GM18858 (cell line): Measurements from ENCODE around the gene QRFP.

Source experiments
- ATAC-seq: cut with Tn5 transposase; IDR thresholded peaks from one replicate; pipeline ENCODE4 v1.9.1; 2021; ENCODE audit not compliant: unreplicated experiment

The QRFP gene

DNA sequence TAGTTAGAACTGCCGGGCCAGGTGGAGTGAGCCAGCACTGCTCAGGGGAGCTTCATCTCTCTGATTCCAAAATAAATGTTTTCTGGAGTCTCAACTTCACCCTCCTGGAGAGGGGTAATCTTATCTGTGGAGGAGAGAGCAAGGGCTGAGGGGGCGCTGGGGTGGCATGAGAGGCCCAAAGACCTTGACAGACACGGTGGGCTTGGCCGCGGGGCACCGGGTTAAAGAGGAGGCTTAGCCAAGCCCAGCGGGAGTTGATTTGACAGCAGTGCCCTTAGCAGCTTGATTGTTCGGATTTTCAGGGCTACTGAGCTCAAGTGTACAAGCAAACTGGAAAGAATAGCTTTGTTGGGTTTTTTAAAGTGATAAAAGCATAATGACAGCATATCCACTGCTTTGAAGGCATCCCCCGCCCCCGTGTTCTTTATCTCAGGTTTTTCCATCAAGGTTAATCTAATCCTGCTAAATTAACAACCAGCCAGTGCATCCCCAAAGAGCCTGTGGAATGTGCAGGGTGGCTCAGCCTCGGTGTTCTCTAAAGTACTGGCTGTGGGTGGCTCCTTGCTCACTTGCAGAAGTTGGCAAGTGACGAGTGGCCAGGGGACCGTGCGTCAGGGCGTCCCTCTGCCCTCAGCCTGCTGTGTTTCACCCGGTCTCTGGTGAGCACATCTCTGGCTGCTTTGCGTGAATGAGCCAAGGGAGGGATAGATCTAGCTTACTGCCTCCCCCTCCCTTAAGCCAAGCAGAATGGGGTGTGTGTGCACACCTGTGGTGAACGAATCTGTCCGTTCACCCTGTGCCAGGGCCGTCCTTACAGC is 5.5 kb downstream of the QRFP start:
- no peak for ATAC-seq

DNA sequence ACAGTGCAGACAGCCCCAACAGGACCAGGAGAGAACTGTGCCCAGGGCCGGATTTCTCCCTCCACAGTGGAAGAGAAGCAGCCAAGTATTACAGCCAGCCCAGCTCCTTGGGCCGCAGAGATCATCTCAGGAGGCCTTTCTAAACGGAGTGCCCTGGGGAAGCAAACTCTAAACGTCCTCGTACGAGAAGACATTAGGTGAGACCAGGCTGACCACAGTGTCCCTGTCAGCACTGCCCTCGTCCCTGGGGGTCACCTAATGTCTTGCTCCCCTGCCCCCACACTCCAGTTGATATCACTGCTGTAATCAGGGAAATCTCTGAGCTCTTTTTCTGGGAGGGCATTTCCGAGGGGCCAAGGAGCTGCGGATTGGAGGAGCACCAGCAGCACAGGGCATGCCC is 6.5 kb downstream of the QRFP start:
- ATAC-seq: no peak

DNA sequence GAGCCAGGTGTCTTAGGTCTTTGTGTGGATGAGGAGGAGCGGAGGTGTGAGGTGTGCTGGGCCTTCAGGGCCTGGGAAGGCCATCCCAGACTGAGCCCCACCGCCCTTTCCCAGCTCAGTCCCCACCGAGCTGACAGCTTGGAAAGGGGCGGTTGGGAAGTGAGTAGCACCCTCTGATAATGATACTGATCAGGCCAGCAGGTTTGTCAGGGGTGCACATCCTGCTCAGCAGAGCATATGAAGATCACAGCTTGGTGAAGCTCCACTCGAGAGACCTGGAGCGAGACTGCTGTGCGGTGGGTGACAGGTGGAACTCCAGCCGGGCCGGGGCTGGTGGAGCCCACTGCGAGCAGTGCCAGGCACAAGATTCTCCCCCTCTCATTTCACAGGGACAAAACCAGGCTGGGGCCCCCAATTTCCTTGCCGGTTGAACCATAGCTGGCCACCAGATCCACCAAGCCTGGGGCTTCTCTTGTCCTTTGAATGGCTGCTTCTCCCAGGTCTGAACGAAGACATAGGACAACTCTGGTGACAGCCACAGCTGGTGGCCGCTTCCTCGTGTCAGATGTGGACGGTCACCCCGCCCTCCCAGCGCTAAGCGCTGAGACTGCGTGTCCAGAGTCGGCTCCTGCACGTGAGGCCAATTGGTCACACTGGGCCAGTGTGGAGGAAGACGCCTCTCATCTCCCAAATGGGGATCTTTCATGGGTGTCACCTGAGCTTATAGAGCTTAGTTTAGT is 8.3 kb downstream of the QRFP start:
- ATAC-seq: no peak

DNA sequence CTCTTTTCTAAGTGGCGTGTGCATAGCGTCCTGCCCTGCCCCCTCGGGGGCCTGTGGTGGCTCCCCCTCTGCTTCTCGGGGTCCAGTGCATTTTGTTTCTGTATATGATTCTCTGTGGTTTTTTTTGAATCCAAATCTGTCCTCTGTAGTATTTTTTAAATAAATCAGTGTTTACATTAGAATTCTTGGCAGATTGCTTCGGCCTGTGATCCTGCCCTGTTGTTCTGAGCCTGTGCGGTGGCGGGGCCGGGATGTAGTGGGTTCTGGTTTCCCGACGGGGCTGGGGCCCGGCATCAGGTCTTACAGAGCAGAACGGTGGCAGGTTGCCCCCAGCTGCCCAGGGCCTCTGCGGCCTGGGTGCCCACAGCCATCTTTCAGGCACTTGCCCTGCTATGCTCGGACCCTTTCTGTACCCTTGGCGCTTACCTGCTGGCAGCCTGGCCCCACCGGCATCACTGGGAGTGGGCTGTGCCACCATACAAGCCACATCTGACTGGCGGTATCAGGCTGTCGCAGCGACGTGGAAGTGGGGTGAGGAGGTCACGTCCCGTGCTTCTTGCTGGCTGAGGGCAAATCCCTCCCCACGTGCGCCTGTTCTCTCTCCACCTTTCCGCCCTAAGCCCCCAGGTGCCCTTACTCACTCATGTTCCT is 9.0 kb downstream of the QRFP start:
- ATAC-seq: no peak

DNA sequence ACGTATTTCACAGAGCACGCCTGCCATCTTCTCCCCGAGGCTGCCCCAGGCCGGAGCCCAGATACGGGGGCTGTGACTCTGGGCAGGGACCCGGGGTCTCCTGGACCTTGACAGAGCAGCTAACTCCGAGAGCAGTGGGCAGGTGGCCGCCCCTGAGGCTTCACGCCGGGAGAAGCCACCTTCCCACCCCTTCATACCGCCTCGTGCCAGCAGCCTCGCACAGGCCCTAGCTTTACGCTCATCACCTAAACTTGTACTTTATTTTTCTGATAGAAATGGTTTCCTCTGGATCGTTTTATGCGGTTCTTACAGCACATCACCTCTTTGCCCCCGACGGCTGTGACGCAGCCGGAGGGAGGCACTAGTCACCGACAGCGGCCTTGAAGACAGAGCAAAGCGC is 9.6 kb downstream of the QRFP start:
- ATAC-seq: no peak

- ATAC-seq: no peak
Measured at GRCh38 chr9:130885484-130886375, 10.9 kb downstream of the QRFP start.

DNA sequence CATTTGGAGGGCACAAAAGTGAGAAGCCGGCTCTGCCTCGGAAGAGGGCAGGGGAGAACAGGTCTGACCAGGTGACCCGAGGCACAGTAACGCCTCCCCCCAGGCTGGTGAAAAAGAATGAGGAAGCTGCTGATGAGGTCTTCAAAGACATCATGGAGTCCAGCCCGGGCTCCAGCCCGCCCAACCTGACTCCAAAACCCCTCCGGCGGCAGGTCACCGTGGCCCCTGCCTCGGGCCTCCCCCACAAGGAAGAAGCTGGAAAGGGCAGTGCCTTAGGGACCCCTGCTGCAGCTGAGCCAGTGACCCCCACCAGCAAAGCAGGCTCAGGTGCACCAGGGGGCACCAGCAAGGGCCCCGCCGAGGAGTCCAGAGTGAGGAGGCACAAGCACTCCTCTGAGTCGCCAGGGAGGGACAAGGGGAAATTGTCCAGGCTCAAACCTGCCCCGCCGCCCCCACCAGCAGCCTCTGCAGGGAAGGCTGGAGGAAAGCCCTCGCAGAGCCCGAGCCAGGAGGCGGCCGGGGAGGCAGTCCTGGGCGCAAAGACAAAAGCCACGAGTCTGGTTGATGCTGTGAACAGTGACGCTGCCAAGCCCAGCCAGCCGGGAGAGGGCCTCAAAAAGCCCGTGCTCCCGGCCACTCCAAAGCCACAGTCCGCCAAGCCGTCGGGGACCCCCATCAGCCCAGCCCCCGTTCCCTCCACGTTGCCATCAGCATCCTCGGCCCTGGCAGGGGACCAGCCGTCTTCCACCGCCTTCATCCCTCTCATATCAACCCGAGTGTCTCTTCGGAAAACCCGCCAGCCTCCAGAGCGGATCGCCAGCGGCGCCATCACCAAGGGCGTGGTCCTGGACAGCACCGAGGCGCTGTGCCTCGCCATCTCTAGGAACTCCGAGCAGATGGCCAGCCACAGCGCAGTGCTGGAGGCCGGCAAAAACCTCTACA is 11.8 kb downstream of the QRFP start:
- ATAC-seq: no peak

DNA sequence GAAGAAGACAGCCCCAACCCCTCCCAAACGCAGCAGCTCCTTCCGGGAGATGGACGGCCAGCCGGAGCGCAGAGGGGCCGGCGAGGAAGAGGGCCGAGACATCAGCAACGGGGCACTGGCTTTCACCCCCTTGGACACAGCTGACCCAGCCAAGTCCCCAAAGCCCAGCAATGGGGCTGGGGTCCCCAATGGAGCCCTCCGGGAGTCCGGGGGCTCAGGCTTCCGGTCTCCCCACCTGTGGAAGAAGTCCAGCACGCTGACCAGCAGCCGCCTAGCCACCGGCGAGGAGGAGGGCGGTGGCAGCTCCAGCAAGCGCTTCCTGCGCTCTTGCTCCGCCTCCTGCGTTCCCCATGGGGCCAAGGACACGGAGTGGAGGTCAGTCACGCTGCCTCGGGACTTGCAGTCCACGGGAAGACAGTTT is 12.5 kb downstream of the QRFP start:
- no peak for ATAC-seq

DNA sequence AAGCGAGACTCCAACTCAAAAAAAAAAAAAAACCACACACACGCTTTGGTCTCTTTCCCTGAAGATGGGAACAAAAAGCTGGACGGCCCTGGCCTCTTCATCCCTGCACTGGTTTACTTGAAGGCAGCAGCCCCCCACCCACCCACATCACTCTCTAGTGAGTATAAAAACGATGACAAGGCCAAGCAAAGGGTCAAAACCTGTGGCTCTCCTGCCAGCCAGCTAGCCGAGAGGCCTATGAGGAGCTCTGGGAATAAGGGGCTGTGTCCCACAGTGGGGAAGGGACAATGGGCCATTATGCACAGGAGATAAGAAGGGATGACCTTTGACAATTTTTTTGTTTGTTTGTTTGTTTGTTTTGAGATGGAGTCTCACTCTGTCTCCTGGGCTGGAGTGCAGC is 13.1 kb downstream of the QRFP start:
- ATAC-seq: no peak

DNA sequence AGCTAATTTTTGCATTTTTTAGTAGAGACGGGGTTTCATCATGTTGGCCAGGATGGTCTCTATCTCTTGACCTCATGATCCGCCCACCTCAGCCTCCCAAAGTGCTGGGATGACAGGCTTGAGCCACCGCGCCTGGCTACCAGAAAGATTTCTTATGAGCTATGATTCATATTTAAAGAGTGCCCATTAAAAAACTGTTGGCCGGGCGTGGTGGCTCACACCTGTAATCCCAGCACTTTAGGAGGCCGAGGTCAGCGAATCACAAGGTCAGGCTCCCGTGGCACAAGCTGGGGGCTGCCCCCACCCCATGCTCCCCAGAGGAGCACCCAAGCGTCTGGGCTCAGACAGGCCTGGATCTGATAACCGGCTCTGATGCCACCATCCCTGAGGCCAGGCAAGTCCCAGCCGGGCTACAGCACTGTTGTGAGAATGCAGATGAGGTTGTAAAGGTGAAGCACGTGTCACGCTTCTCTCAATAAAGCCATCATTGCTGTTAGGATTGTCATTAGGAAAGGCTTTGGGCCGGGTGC is 13.9 kb downstream of the QRFP start:
- no peak for ATAC-seq

DNA sequence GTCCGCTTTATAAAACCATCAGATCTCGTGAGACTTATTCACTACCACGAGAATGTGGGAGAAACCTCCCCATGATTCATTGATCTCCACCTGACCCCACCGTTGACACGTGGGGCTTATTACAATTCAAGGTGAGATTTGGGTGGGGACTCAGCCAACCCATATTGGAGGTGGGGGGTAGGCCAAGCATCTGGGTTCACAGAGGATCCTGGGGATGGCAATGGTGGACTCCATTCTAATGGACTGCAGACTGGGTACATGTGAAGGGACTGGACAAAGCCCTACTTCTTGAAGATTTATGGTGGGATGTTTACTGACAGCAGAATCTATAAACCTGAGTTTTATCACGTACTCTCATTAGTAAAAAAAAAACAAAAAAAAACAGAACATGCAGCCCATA is 15.1 kb downstream of the QRFP start:
- no peak for ATAC-seq

DNA sequence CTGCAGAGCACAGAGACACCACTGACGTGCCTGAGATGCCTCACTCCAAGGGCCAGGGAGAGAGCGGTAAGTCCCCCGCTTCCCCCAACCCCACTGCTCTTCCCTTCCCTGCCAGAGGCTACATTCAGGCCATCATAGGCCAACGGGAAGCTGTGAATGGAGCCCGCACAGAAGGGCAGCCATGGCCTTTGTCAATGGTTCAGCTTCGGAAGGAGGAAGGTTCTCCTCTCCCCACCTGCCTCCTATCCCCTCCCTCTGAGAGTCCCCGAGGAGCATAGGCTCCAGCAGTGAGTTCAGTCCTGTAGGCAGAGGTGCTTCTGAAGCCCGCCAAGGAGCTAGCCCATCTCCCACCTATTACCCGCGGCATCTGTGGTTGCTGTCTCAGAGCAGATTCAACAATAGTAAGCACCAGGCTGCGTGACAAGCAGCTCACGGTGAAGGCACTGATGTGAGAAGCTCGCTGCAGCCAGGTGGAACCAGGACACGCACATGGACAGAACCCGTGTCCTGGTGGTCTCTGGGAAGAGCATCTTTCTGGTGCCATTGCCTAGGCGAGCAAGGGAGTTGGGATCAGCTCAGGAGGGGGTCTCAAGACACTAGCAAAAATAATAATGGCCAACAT is 15.9 kb downstream of the QRFP start:
- no peak for ATAC-seq

GRCh38 chr9:130879863-130880411 is 16.7 kb downstream of the QRFP start:
- ATAC-seq: no peak

- no peak for ATAC-seq
Measured at GRCh38 chr9:130878295-130878694, 18.3 kb downstream of the QRFP start.

DNA sequence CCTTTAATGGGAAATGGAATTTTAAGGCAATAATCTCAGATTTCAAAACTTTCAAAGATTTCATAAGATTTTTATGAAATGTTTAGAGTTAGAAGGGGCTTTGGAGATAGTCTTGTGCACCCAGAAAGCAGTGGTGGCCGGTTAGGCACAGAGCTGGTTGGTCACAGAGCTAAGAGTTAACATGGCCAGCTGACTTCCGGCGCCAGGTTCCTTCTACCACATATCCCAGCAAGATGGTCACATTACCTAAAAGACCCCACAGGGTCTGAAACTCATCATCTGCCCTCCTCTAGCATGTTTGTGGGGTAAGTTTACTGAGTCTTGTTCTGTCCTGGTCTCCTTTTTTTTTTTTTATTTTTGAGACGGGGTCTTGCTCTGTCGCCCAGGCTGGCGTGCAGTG is 19.3 kb downstream of the QRFP start:
- no peak for ATAC-seq

DNA sequence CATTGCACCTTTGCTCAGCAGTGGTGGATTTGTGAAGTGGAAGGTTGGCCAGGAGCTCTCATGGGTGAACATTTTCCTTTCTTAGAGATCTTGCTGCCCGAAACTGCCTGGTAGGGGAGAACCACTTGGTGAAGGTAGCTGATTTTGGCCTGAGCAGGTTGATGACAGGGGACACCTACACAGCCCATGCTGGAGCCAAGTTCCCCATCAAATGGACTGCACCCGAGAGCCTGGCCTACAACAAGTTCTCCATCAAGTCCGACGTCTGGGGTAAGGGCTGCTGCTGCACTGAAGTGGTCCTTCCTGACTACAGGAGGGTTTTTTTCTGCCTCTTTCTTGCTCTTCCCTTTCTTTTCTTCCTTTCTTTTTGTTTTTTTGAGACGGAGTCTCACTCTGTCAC is 21.8 kb downstream of the QRFP start:
- ATAC-seq: no peak

DNA sequence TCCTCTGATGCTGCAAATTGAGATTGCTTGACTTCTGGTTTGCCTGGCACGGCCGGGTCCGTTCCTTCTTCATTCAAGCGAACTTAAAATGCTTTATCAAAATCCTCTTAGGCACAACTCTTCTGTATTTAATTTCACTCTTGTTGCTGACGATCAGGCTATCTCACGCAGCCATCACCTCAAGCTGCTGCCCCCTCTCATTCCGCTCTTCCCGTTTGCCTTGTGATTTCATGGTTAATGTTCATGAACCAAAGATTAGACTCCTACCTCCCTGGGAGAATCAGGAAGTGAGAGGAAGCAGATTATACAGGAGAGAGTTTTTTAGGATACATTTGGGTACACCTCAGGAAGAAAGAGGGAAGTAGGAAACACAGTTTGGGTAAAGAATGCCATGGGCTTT is 22.6 kb downstream of the QRFP start:
- ATAC-seq: no peak

- ATAC-seq: no peak
Measured at GRCh38 chr9:130872912-130873503, 23.6 kb downstream of the QRFP start.

GRCh38 chr9:130872508-130872907 is 24.1 kb downstream of the QRFP start:
- no peak for ATAC-seq
